Breast epithelium (tissue), 4 donors: ENCODE measurements around the gene HEPACAM2. TPM values are rescaled to one million over a fixed set of nuclear protein-coding genes. Genes with fewer than 3 reads are reported as not detected.
A peak's percentile ranks its signal among the peaks of the same experiment; 100 is the strongest.

Experiments used
- DNase-seq, 2 donors: peaks; one replicate each; pipeline ENCODE4 v3.0.0-alpha.2; 2019; ENCODE audit warnings: low spot score in 2 of 2
- H3K27ac ChIP-seq, 2 donors: fragments of 200-600 bp; sonication (generic) in 1 of 2; one replicate each; pipeline ENCODE4 v1.5.1; 2016 to 2019; ENCODE audit warnings: mild to moderate bottlenecking in 1 of 2
- H3K27me3 ChIP-seq, 2 donors: fragments of 200-600 bp; sonication (generic) in 1 of 2; one replicate each; pipeline versions ENCODE4 v1.5.1 to v1.6.0; 2017 to 2019; ENCODE audit warnings: control low read depth in 1 of 2, mild to moderate bottlenecking in 1 of 2
- H3K36me3 ChIP-seq: fragments of 200-600 bp; one replicate; pipeline ENCODE4 v1.5.1; 2019
- H3K4me1 ChIP-seq, 2 donors: fragments of 200-600 bp; sonication (generic); one replicate each; pipeline ENCODE4 v1.5.1; 2016 to 2019; ENCODE audit warnings: control low read depth in 1 of 2
- H3K4me3 ChIP-seq, 3 donors: fragments of 200-600 bp; sonication (generic); 1 replicate in 2 of 3; 2 replicates in 1 of 3; pipeline ENCODE4 v1.5.1; 2016 to 2019; ENCODE audit warnings: mild to moderate bottlenecking in 3 of 3, moderate library complexity in 2 of 3
- H3K9me3 ChIP-seq, 2 donors: fragments of 200-600 bp; sonication (generic) in 1 of 2; one replicate each; pipeline ENCODE4 v1.5.1; 2016 to 2019; ENCODE audit warnings: control low read depth in 1 of 2
- POLR2A ChIP-seq: fragments of 450-650 bp; IDR thresholded peaks from one replicate; pipeline ENCODE4 v1.6.1; 2016; ENCODE audit warnings: antibody characterized with exemption, mild to moderate bottlenecking, moderate library complexity
- POLR2AphosphoS5 ChIP-seq, 3 donors: sonication (generic); formaldehyde crosslinking; IDR thresholded peaks; one replicate each; pipeline ENCODE4 v1.6.1; 2017; ENCODE audit warnings: antibody characterized with exemption in 3 of 3
- intact Hi-C: fragments of 100-400 bp; cut with DNase I; formaldehyde crosslinking; loops from one replicate; pipeline ENCODE4 v1.15.1; 2023; ENCODE audit warnings: low total_unique reads
- total RNA-seq, 3 donors: library from RNA; depleted of rRNA; stranded (reverse); fragments of >200 nt; gene quantifications; one replicate each; pipeline ENCODE4 v1.1.0, GENCODE V29; 2016
- TF ChIP-seq, protein P1 (sequence below), 3 donors: fragments of 450-650 bp; IDR thresholded peaks; one replicate each; pipeline ENCODE4 v1.5.1; 2016 to 2017; ENCODE audit warnings: antibody characterized with exemption in 3 of 3, mild to moderate bottlenecking in 3 of 3, moderate library complexity in 3 of 3

HEPACAM2 gene
- total RNA-seq, 3 donors from 2014 or later = 0.33 to 4.4 TPM; not detected in 1

DNA sequence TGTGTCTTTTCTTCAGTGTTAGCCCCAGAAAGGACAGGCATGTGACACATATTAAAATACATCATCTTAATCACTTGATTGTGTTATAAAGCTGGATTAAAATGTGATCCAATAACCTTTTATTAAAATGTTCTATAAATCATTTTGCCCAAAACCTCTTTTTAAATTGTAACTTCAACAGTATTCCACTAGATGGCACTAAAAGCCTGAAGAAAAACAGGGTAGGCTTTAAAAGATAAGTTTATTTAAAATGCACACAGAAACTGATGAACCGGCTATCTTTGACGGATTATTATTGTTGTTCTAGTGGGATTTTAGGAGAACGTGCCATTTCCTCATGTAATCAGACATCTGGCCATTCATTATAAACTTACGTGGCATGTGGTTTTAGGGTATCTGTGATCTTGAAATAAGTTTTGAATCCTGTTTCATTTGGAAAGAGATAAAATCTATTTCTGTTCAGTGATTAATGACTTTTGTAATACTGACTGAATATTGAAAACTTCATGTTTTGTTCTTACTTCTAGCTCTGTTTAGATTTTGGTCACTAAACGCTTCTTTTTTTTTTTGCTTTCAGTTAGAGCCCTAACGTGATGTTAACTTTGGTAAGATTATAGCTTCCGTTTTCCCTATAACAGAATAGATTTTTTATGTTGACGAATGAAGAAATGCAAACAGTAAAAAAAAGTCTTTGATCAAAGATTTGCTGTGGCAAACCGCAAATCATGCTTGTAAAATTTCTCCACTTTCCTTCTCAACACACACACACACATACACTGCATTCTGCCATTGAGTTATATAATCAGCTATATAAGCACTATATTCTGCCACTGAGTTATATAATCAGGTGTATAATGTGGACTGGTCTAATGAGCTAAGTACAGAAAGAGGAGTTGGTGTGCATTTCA lies 19.5 kb upstream of the HEPACAM2 start:
- Histone ChIP-seq H3K9me3 (no peaks in the 10 kb centered on the region), H3K27ac (no peak overlapping the region), H3K27me3 (no peaks in the 10 kb centered on the region), H3K4me3 (no peak overlapping the region), H3K36me3 (no peaks in the 10 kb centered on the region), H3K4me1 (no peaks in the 10 kb centered on the region)
- TF ChIP-seq, protein P1, sequence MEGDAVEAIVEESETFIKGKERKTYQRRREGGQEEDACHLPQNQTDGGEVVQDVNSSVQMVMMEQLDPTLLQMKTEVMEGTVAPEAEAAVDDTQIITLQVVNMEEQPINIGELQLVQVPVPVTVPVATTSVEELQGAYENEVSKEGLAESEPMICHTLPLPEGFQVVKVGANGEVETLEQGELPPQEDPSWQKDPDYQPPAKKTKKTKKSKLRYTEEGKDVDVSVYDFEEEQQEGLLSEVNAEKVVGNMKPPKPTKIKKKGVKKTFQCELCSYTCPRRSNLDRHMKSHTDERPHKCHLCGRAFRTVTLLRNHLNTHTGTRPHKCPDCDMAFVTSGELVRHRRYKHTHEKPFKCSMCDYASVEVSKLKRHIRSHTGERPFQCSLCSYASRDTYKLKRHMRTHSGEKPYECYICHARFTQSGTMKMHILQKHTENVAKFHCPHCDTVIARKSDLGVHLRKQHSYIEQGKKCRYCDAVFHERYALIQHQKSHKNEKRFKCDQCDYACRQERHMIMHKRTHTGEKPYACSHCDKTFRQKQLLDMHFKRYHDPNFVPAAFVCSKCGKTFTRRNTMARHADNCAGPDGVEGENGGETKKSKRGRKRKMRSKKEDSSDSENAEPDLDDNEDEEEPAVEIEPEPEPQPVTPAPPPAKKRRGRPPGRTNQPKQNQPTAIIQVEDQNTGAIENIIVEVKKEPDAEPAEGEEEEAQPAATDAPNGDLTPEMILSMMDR (IDR thresholded peaks at IDR 0.05) = peak; percentile 17 to 55 (median 40)
- no peak for TF ChIP-seq POLR2A
- DNase-seq = no peak
- intact Hi-C loops = no loop called here

DNA sequence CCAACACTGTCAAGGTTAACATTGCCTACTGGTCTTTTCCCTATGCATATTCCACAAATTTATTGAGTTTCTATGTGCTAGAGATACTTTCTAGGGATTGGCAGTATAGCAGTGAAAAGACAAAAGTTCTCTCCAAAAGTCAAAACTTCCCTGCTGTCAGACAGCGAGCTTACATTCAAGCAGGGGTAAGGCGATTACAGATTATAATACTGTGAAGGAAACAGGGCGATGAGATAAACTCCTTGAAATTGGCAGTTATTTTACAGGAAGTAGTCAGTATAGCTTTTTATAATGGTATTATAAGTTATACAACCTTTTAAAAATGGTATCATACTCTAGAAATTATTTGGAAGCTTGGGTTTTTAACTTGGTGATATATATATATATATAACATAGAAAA lies 15.8 kb upstream of the HEPACAM2 start:
- DNase-seq = no peak
- intact Hi-C loops = no loop called here
- no peak for TF ChIP-seq POLR2AphosphoS5 (IDR thresholded peaks at IDR 0.05)
- TF ChIP-seq, protein P1 (IDR thresholded peaks at IDR 0.05) = no peak
- no peak for TF ChIP-seq POLR2A
- Histone ChIP-seq H3K27me3 (no peaks in the 10 kb centered on the region), H3K27ac (no peak overlapping the region), H3K36me3 (no peaks in the 10 kb centered on the region), H3K4me3 (no peak overlapping the region), H3K4me1 (no peaks in the 10 kb centered on the region), H3K9me3 (no peaks in the 10 kb centered on the region)

DNA sequence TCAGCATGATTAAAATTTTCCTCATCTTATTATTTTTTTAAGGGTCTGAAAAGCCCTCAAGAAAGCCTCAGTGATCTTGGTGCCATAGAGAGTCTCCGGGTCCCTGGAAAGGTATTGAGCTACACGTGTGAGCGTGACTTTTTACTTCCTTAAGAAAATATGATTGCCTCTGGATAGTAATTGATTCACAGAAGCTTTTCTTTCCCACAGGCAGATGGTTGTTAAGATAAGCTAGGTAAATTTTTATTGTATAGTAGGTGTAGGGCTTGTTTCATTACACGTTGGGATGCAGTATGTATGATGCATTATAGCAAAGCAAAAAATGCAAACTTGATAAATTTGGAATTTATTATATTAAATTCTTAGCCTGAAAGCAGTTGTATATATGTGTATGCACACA lies 13.6 kb upstream of the HEPACAM2 start:
- Histone ChIP-seq H3K4me1 (no peaks in the 10 kb centered on the region), H3K27me3 (no peaks in the 10 kb centered on the region), H3K27ac (no peak overlapping the region), H3K4me3 (no peak overlapping the region), H3K36me3 (no peaks in the 10 kb centered on the region), H3K9me3 (no peaks in the 10 kb centered on the region)
- no peak for TF ChIP-seq POLR2A
- TF ChIP-seq POLR2AphosphoS5 (IDR thresholded peaks at IDR 0.05) = no peak
- TF ChIP-seq, protein P1 (IDR thresholded peaks at IDR 0.05) = no peak
- DNase-seq = no peak
- intact Hi-C loops = no loop called here

DNA sequence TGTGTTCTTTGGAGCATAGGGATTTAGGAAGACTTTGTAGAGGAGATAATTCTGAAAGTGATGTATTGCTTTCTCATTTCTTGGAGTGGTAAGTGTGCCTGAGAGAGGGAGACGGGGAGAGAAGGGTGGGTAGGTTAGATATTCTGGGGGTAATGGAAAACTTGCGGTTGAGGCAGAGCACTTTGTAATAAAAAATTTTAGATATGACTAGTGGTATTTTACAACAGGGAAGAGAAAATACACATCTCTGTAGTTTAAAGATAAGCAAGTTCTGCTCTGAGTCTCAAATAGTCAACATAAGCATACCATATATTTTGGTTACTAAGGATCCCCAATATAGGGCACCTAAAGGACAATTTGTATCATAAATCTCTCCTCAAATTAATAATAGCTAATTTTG lies 12.5 kb upstream of the HEPACAM2 start:
- H3K27ac ChIP-seq = no peak overlapping the region
- TF ChIP-seq POLR2A (no peak), POLR2AphosphoS5 (IDR thresholded peaks at IDR 0.05) (no peak)
- TF ChIP-seq, protein P1 (IDR thresholded peaks at IDR 0.05) = no peak
- no peaks in the 10 kb centered on the region for H3K27me3 ChIP-seq
- intact Hi-C loops = no loop called here
- no peaks in the 10 kb centered on the region for H3K4me1 ChIP-seq
- DNase-seq = no peak
- H3K36me3 ChIP-seq = no peaks in the 10 kb centered on the region
- no peak overlapping the region for H3K4me3 ChIP-seq
- no peaks in the 10 kb centered on the region for H3K9me3 ChIP-seq

DNA sequence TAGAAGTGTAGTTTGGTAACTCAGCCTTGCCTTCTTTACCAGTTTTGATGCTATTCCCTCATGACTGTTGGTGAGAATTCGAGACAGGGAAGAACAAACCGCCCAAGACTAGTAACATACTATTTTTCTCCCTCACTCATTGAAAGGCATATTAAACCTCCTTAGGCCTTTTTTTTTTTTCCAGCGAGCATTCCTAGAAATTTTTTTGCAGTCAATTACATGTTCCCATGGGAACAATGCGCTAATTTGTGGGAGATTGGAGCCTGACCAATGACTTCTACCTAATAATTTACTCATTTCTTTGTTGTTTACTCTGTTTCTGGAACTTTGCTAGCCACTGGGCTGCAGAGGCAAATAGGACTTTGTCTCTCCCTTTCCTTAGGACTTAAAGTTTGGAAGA lies 11.9 kb upstream of the HEPACAM2 start:
- no peak for DNase-seq
- Histone ChIP-seq H3K27me3 (no peaks in the 10 kb centered on the region), H3K4me1 (no peaks in the 10 kb centered on the region), H3K27ac (no peak overlapping the region), H3K4me3 (no peak overlapping the region), H3K9me3 (no peaks in the 10 kb centered on the region), H3K36me3 (no peaks in the 10 kb centered on the region)
- TF ChIP-seq, protein P1 (IDR thresholded peaks at IDR 0.05) = no peak
- TF ChIP-seq POLR2AphosphoS5 (IDR thresholded peaks at IDR 0.05) (no peak), POLR2A (no peak)
- intact Hi-C loops = no loop called here
